GM08714 (cell line): ENCODE data around the gene DAAM1.

Experiments used
- H3K4me3 ChIP-seq: fragments of 200-500 bp; sonication (Bioruptor generic); 2 replicates; pipeline ENCODE4 v1.5.1; 2014; ENCODE audit warnings: mild to moderate bottlenecking, low read length, inconsistent platforms
- ZNF274 ChIP-seq: IDR thresholded peaks from 2 replicates; pipeline ENCODE4 v1.6.1; 2012; ENCODE audit warnings: mild to moderate bottlenecking, low read depth, low read length

Gene DAAM1

DNA sequence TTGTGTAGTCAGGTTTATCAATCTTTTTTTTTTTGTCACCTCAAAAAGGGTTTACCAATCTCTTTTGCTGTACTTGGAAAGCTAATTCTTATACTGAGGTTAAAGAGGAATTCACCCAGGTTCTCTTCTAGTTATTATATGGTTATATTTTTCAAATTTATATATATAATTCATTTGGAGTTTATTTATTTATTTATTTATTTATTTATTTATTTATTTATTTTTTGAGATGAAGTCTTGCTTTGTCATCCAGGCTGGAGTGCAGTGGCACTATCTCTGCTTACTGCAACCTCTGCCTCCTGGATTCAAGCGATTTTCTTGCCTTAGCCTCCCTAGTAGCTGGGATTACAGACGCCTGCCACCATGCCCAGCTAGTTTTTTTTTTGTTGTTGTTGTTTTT lies 202.9 kb downstream of the DAAM1 start:
- TF ChIP-seq ZNF274 = no peak
- no peak overlapping the region for H3K4me3 ChIP-seq

- TF ChIP-seq ZNF274 = no peak
- no peak overlapping the region for H3K4me3 ChIP-seq
These were observed 205.8 kb downstream of the DAAM1 start for GRCh38 chr14:59394268-59394667.

DNA sequence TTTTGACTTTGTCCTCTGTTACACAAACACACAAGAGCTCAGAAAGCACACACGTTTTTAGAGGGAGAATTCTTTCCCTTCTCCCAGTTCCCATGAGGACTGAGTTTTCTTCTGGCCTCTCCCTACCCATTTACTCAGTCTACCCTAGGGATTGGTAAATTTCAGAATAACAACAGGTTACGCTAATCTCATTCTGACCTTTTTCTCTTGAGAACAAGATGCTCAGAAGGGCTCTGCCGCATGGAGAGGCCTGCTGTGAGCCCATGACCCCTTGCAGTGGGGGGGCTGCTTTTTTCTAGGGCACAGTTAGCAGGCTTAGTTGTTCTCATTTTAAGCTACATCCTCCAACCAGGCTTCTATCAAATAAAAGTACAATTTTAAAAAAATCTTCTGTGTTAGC lies 207.2 kb downstream of the DAAM1 start:
- no peak overlapping the region for H3K4me3 ChIP-seq
- TF ChIP-seq ZNF274 = no peak

DNA sequence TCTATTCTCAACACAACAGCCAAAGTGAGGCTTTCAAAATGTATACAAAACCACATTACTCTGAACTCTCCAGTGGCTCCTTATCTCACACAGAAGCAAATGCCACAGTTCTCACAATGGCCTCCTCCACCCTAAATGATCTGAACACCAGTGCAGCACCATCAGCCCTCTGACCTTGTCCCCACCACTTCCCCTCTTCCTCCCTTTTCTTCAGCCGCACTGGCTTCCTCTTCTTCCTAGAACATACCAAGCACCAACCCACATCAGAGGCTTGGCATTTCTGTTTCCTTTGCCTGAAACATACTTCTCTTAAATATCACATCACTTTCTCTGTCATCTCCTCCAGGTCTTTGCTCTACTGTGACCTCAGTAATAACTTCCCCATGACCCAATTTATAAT lies 210.4 kb downstream of the DAAM1 start:
- no peak overlapping the region for H3K4me3 ChIP-seq
- no peak for TF ChIP-seq ZNF274

DNA sequence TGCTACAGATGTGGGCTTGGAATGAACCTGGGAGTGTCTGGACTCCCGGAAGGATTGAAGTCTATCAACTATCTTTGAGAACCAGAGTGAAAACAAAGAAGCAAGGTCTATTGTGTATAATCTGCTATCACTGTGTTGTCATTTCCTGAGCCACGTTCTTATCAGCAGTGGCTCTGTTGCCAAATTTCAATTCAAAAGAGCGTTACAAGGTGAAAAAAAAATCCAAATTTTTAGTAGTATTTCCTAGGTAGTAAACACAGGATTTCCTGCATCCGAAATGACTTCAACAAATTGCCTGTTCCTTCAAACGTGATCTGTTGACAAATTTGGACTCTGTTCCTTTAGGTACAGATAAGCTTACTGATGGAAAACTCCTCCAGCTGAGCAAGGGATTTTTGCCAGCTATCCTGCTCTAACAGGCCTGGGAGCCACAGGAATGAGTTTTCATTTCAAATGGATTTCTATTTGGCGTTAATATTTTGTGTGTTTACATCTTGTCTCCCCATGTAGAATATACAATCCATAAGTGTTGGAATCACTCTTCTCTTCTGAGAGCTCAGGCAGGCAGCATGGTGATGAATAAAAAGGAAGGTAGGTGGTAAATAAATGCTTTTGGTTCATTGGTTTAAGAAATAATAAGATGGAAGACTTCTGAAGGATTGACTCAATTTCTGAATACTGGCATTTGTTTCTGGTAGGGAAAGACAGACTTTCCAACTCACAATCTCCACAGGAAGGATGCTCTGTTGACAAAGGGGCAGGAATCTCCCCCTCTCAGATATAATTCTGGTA lies 218.2 kb downstream of the DAAM1 start:
- H3K4me3 ChIP-seq = no peak overlapping the region
- TF ChIP-seq ZNF274 = no peak

DNA sequence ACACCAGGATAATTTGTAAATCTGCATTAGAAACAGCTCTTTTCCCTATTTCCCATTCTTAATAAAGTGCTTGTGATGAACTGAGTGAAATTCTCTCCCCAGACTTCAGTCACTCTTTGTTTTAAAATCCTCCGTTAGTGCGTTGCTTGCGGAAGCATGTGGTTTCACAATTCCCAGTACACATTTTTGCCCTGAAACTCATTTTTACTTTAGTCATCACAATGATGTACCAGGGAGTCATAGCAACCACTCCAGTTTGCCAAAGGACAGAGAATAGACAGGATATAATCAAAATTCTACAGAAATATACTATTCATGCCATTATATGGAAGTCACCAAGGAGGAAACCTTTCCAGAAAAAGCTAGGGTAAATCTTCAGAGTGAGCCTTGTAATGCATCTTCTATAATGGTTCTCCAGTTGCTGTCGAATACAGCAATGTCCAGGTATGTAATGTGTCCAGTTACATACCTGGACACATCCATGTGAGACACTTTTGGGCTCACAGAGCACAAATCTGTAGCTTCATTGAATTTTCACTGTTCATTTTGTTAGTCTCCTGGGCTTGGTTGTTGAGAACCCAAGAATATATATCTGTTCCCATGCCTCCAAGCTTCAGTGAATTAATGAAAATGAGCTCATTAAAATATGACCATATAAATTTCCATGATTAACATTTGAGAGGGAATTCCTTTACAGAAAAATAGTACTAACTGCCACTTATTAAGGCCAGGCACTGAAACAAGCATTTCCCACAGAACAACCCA lies 219.0 kb downstream of the DAAM1 start:
- TF ChIP-seq ZNF274 = no peak
- no peak overlapping the region for H3K4me3 ChIP-seq

- no peak for TF ChIP-seq ZNF274
- H3K4me3 ChIP-seq = no peak overlapping the region
These were observed 227.6 kb downstream of the DAAM1 start for GRCh38 chr14:59415836-59416602.

DNA sequence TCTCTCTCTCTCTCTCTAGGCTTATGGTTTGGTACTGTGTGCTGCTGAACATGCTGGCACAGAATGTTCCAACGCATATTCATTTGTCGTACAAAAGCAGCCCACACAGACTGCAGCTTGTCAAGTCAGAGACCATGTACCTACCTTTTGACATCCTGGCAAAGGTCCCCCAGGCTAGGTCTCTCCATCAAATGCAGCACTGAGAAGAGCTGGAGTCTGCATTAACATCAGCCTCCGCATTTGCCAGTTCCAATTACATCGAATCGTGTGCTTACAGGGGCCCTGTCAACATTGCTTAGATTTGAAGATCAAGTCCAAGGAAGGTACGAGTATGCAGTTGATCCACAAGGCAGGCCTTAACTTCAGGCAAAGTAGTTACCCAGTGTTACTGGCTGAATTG lies 228.8 kb downstream of the DAAM1 start:
- TF ChIP-seq ZNF274 = no peak
- H3K4me3 ChIP-seq = no peak overlapping the region

DNA sequence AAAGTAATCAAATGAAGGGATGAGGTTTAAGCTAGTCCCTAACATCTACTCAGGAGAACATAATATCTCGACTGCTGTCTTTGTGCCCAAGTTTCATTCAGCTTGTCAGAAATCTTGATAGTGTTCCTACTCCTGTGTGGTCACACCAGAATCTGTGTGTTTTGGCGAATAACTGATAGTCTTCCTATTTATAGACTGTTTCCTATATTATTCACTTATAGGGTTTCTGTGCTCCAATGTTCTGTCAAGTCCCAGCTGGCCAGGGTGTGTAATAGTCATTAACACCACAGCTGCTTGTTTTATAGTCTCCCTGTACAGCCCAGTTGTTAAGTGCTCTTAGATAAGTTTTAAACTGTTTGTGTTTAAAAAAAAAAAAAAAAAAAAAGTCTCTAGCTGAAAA lies 230.8 kb downstream of the DAAM1 start:
- TF ChIP-seq ZNF274 = no peak
- H3K4me3 ChIP-seq = no peak overlapping the region
